Testis (tissue), 2 donors: ENCODE data around the gene ERO1A.

Experiments used
- CTCF ChIP-seq, 3 experiments: fragments of 450-650 bp in 2 of 3; fragments of 200-600 bp in 1 of 3; sonication (generic) in 1 of 3; IDR thresholded peaks; one replicate each; pipeline ENCODE4 v1.5.1; 2016 to 2019; ENCODE audit warnings: antibody characterized with exemption in 3 of 3, mild to moderate bottlenecking in 2 of 3, moderate library complexity in 1 of 3
- POLR2A ChIP-seq: fragments of 450-650 bp; IDR thresholded peaks from one replicate; pipeline ENCODE4 v1.6.1; 2017; ENCODE audit warnings: antibody characterized with exemption, mild to moderate bottlenecking, moderate library complexity

DNA sequence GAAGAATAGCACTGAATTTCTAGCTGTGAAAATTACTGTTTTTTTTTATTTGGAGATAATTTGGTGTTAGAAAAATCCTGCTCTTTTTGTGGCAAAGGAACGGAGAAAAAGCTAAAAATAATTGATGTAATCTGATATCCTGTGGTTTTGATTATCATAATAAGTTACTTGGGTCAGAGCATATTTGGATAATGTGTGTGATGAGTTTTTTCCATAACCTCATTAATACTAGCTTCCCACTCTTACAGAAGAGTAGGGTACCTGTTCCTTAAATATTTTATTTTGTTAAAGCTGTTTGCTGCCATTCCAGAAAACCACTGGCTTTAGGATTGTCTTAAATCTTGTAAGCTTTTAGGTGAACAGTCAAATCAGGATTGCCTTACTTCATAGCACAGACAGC is 16.3 kb upstream of the ERO1A start:
- no peak for TF ChIP-seq CTCF (IDR thresholded peaks at IDR 0.05)
- no peak for TF ChIP-seq POLR2A
